Stimulated activated naive B cell treated with anti-CD40 and anti-IgM and Interleukin-4, amounts not matched to agents 10 μg/mL and 1 μg/mL and 100 μg/mL, for 72 hours (primary cell): ENCODE results near the gene TCF12.

Experiments used
- ATAC-seq, 2 donors: fragments of 150-1000 bp; cut with Tn5 transposase; replicated peaks; 2 replicates each; pipeline ENCODE4 v1.10.0; 2021; ENCODE audit warnings: moderate library complexity in 1 of 2
- DNase-seq: peaks from one replicate; pipeline ENCODE4 v3.0.0; 2021
- H3K27ac Mint-ChIP-seq: one replicate; pipeline ENCODE4 v1.8.0; 2022; ENCODE audit warnings: mild to moderate bottlenecking, mixed read lengths
- H3K27me3 Mint-ChIP-seq, 2 donors: one replicate each; pipeline ENCODE4 v1.8.0; 2022; ENCODE audit warnings: mixed read lengths in 2 of 2
- H3K36me3 Mint-ChIP-seq, 2 donors: one replicate each; pipeline ENCODE4 v1.8.0; 2022; ENCODE audit warnings: mixed read lengths in 2 of 2, mild to moderate bottlenecking in 1 of 2
- H3K4me1 Mint-ChIP-seq, 2 donors: one replicate each; pipeline ENCODE4 v1.8.0; 2022; ENCODE audit warnings: mixed read lengths in 2 of 2, mild to moderate bottlenecking in 1 of 2
- H3K4me3 Mint-ChIP-seq, 2 donors: one replicate each; pipeline ENCODE4 v1.8.0; 2022; ENCODE audit warnings: mild to moderate bottlenecking in 2 of 2, mixed read lengths in 2 of 2, moderate library complexity in 1 of 2
- H3K9me3 Mint-ChIP-seq, 2 donors: one replicate each; pipeline ENCODE4 v1.8.0; 2022; ENCODE audit warnings: mixed read lengths in 2 of 2, mild to moderate bottlenecking in 1 of 2

TCF12 gene

DNA sequence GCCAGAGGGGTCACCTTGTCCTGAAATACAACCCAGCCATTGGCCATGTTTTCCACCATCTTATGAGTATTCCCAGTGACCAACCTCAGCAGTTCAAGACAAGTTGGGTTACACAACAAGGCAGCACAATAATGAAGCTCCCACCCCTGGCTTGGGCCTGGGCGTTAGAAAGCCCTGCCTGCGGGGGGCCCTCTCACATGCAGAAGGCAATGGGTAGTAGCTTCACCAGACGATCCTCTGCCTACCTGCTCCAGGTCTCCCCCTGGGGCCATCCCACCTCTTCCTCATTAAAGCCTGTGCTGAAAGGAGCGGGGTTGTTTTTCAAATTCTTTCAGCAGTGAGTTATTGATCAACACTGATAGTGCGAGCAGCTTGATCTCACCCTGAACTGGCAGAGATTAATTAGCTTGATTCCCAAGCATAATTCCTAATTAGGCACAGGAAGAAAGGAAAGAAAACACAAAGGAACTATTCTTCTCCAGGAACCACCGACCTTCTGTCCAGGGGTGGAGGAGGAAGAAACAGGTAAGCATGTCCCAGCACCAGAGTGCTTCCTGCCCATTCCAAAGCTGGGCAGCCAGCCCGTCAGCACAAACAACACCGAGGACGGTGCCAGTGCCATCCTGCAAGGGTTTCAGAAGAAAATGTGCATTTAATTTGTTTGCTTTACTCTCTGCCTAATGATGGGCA, 378.2 kb downstream of the TCF12 start:
- H3K4me1 Mint-ChIP-seq, result peaks cover 44 to 72% of the 10 kb centered on the region in 2 donors
- H3K27me3 Mint-ChIP-seq, result no peaks in the 10 kb centered on the region
- no peak for DNase-seq
- no peak for ATAC-seq
- H3K4me3 Mint-ChIP-seq, result no peak overlapping the region
- H3K9me3 Mint-ChIP-seq, result peaks cover 0 to 2% of the 10 kb centered on the region in 2 donors
- peak overlapping the region; percentile 87 for H3K27ac Mint-ChIP-seq
- H3K36me3 Mint-ChIP-seq, result peaks cover 25 to 29% of the 10 kb centered on the region in 2 donors

DNA sequence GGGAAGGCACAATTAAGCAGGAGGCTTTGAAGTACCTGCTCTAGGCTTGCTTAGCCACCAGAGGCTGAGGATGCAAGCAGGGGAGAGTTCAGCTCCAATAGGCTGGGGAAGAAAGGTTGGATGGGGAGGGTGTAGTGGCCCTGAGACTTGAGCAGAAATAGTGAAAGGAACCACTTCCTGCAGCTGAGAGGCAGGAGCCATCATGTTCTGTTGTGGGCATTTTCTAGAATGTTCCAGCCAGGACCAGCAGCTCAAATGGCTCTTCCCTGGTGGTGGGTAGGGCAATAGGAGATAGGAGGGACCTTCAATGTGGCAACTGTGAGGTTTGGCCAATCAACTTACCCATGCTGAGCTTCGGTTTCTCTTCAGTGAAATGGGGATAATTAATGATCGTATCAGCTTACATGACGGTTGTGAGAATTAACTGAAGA, 378.7 kb downstream of the TCF12 start:
- H3K4me1 Mint-ChIP-seq, result peaks cover 39 to 68% of the 10 kb centered on the region in 2 donors
- H3K27ac Mint-ChIP-seq, result peak overlapping the region; percentile 87
- DNase-seq, result no peak
- no peak overlapping the region for H3K4me3 Mint-ChIP-seq
- H3K36me3 Mint-ChIP-seq, result peaks cover 22 to 25% of the 10 kb centered on the region in 2 donors
- H3K27me3 Mint-ChIP-seq, result no peaks in the 10 kb centered on the region
- ATAC-seq, result no peak
- peaks cover 0 to 2% of the 10 kb centered on the region in 2 donors for H3K9me3 Mint-ChIP-seq

DNA sequence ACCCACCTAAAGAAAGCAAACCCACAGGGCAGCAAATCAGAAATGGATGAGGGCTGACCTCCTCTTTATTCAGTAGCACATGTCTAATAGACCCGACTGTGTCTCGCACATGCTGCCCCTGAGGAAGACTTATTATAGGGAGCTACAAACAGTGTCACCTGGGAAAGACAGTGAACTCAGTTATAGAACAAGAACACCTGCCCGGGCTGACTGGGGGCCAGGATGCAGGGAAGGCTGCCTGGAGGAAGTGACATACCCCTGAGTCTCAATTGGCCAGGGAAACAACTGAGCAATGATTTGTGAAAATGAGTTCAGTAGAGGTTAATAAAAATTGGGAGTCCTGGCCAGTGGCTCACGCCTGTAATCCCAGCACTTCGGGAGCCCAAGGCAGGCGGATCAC, 379.2 kb downstream of the TCF12 start:
- Mint-ChIP-seq H3K9me3 (peaks cover 0 to 2% of the 10 kb centered on the region in 2 donors), H3K27me3 (no peaks in the 10 kb centered on the region), H3K36me3 (peaks cover 26 to 29% of the 10 kb centered on the region in 2 donors), H3K4me1 (peaks cover 41 to 72% of the 10 kb centered on the region in 2 donors), H3K4me3 (no peak overlapping the region), H3K27ac (peak overlapping the region; percentile 87)
- ATAC-seq (no peak), DNase-seq (no peak)

DNA sequence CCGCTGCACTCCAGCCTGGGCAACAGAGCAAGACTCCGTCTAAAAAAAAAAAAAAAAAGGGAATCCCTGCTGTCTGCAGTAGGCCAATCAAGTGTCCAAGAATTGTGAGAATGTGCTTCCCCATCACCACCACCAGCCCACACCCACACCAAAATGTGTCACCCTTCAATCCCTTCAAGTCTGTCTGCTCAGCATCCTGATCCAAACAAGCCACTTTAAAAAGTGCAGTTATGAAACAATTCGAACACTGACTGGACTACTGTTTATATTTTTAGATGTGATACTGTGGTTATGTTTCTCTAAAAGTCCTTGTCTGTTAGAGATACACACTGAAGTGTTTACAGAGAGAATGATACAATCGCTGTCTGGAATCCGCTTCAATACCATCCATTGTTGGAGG, 379.8 kb downstream of the TCF12 start:
- no peak for DNase-seq
- Mint-ChIP-seq H3K9me3 (no peaks in the 10 kb centered on the region), H3K27ac (peak overlapping the region; percentile 87), H3K36me3 (peaks cover 28 to 31% of the 10 kb centered on the region in 2 donors), H3K4me1 (peaks cover 46 to 78% of the 10 kb centered on the region in 2 donors), H3K4me3 (peak overlapping the region in 1 of 2 donors; percentile 5), H3K27me3 (no peaks in the 10 kb centered on the region)
- ATAC-seq, result peak in 1 of 2 donors; percentile 24

DNA sequence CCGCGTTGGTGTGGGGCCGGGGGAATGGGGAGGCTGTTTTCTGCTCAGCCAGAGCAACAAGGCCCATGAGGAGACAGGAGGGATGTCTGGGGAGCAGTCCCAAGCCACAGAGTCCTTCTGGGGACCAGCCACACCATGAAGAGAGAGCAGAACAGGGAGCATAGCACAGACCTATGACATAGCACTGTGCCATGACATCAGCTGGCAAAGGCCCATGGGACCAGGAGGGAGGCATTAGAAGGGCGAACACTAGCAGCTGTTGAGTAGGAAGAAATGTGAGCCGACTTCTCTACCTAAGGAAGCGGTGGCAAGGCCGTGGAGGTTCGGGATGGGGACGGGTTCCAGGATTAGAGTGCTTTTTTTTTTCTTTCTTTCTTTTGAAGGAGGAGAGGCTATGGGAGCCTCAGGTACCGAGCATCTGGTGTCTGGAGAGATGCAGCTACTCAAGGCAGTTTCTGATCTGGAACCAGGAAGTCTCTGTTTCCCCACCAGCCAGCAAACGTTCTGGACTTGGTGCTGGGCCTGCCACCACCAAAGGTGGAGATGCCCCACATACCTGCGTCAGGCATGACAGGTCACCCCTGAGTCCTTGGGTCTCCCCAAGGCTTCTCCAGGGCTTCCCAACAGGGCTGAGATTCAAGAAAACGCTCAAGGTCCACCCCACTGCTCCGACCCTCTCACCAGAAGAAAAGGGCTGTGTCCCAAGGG, 380.6 kb downstream of the TCF12 start:
- ATAC-seq (peak; percentile 21 to 26), DNase-seq (peak; percentile 35)
- H3K4me3 Mint-ChIP-seq, result peak overlapping the region; percentile 90 to 92
- no peaks in the 10 kb centered on the region for H3K9me3 Mint-ChIP-seq
- H3K36me3 Mint-ChIP-seq, result peaks cover 29 to 38% of the 10 kb centered on the region in 2 donors
- H3K27me3 Mint-ChIP-seq, result no peaks in the 10 kb centered on the region
- H3K4me1 Mint-ChIP-seq, result peaks cover 53 to 83% of the 10 kb centered on the region in 2 donors
- H3K27ac Mint-ChIP-seq, result peak overlapping the region; percentile 87

DNA sequence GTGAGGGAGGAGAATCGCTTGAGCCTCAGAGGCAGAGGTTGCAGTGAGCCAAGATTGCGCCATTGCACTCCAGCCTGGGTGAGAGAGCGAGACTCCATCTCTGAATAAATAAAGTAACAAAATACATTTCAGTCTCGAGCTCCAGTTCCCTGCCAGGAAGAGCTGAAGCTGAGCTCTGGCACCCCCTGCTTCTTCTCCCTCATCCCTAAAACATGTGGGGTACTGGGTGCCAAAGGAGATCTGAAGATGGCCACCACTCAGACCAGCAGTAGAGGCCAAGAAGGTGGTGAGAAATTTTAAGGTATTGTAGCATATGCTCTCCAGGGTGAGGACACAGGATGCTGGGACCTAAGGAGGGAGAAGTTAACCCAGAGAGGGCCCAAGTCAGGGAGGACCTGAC, 382.9 kb downstream of the TCF12 start:
- ATAC-seq (no peak), DNase-seq (no peak)
- H3K27me3 Mint-ChIP-seq, result no peaks in the 10 kb centered on the region
- H3K4me1 Mint-ChIP-seq, result peaks cover 66 to 85% of the 10 kb centered on the region in 2 donors
- peaks cover 39 to 55% of the 10 kb centered on the region in 2 donors for H3K36me3 Mint-ChIP-seq
- peak overlapping the region; percentile 87 for H3K27ac Mint-ChIP-seq
- no peaks in the 10 kb centered on the region for H3K9me3 Mint-ChIP-seq
- H3K4me3 Mint-ChIP-seq, result peak overlapping the region; percentile 90 to 92

DNA sequence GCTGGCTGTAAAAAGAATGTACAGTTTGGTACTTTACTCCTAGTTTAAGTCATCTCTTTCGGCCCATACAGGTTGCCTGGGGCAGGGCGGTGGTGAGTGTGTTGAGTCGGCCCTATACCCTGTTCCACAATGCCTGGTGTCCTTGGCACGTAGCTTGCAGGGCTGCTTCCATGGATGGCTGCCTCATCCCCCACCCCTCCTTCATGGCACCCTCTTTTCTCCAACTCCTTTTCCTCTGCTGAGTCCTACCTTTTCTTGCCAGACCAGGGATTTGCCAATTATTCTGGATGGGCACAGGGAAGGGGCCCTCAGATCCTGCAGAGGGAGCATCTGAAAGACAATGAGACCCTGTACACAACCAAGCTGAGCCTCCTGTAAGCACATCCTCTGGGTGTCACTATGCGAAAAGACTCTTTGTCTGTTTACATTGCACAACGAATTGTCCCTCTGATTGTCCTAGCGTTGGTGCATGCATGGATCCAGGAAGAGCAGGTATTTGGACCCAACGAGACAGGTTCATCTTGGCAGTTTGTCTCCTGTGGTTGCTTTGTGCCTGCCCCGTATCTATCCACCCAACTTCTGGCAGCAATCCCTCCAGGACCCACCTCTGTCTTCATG, 384.3 kb downstream of the TCF12 start:
- Mint-ChIP-seq H3K27ac (peak overlapping the region; percentile 93), H3K9me3 (no peaks in the 10 kb centered on the region), H3K36me3 (peaks cover 33 to 48% of the 10 kb centered on the region in 2 donors), H3K27me3 (no peaks in the 10 kb centered on the region), H3K4me1 (peaks cover 58 to 81% of the 10 kb centered on the region in 2 donors), H3K4me3 (peak overlapping the region; percentile 90 to 92)
- DNase-seq (no peak), ATAC-seq (no peak)

DNA sequence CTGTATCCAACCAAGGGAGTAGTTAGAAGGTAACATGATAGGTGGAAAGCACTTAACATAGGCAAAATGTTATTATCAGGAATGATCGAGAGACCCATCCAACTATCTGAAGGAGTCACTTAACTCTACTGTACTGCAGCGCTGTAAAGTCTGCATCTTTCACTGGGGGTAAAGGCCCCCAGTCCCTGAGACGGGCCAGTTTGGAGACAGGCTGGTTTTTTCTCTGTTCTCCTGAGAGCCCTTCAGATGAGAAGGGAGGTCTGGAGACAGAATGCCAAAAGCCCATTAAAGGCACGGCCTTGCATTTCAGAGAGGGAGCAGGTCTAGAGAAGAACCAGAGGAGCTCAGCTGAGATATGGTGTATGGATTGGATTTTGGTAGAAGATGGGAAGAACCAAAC, 386.6 kb downstream of the TCF12 start:
- DNase-seq (no peak), ATAC-seq (no peak)
- Mint-ChIP-seq H3K27ac (peak overlapping the region; percentile 68), H3K9me3 (no peaks in the 10 kb centered on the region), H3K36me3 (peaks cover 50 to 66% of the 10 kb centered on the region in 2 donors), H3K27me3 (no peaks in the 10 kb centered on the region), H3K4me1 (peaks cover 49 to 81% of the 10 kb centered on the region in 2 donors), H3K4me3 (peak overlapping the region; percentile 70 to 90)

DNA sequence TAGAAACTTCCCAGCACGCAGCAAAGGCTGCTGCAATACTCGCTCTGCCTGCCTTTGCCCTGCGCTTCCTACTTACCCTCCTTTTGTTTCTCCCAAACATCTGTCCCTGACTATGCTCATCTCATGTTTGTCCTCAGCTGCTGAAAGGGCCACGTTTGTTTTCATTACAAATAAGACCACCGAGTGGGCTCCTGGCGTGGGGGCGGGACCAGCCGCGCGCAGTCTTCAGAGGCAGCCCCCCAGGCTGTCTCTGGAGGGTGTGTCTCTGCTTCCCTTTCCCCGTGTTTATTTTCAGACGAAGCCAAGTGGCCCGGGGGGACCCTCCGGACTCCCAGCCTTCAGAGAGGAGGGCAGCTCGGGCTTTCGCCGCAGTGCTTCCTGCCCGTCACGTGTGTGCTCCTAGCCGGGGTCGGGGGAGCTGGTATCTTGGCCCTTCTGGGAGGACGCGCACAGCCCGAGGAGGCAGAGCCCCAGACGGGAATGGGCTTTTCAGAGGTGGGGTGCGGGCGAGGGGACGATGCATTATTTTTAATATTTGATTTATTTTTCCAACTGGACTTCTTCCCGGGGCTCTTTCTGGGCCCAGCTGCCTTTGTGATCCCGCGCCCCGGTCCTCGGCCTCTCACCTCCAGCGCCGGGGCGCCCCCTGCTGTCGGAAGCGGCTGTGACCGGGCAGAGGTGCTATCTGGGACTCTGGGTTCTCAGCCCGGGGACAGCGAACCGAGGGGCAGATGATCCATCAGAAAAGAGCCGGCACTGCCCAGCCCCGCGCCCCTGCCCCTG, 387.9 kb downstream of the TCF12 start:
- H3K9me3 Mint-ChIP-seq, result no peaks in the 10 kb centered on the region
- H3K27me3 Mint-ChIP-seq, result no peaks in the 10 kb centered on the region
- H3K4me3 Mint-ChIP-seq, result peak overlapping the region; percentile 88 to 91
- peaks cover 51 to 69% of the 10 kb centered on the region in 2 donors for H3K36me3 Mint-ChIP-seq
- DNase-seq (peak; percentile 75), ATAC-seq (peak; percentile 81 to 90)
- peaks cover 53 to 87% of the 10 kb centered on the region in 2 donors for H3K4me1 Mint-ChIP-seq
- peak overlapping the region; percentile 91 for H3K27ac Mint-ChIP-seq

DNA sequence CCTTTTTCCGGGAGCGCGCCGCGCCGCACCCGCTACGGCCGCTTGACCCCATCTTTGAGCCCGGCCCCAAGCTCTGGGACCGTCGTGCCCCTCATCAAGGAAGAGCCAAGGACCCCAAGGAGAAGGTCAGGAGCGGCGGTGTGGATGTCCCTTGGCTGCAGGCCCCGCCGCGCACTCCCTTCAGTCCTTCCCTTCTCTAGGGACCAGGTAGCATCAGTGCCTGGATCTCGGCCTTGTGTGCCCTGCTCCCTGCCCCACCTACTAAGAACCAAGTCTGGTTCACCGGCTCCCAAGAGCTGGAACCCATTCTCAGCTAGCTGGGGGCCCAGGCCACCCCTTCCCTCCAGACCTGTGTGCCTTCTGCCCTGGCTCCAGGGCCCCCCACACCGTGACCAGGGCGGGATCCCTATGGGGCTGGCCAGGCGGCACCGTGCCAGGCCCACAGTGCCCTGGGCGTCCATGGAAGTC, 388.5 kb downstream of the TCF12 start:
- Mint-ChIP-seq H3K36me3 (peaks cover 51 to 71% of the 10 kb centered on the region in 2 donors), H3K27me3 (no peaks in the 10 kb centered on the region), H3K9me3 (no peaks in the 10 kb centered on the region), H3K4me1 (peaks cover 55 to 89% of the 10 kb centered on the region in 2 donors), H3K27ac (peak overlapping the region; percentile 91), H3K4me3 (peak overlapping the region; percentile 88 to 91)
- DNase-seq (no peak), ATAC-seq (peak in 1 of 2 donors; percentile 2)

DNA sequence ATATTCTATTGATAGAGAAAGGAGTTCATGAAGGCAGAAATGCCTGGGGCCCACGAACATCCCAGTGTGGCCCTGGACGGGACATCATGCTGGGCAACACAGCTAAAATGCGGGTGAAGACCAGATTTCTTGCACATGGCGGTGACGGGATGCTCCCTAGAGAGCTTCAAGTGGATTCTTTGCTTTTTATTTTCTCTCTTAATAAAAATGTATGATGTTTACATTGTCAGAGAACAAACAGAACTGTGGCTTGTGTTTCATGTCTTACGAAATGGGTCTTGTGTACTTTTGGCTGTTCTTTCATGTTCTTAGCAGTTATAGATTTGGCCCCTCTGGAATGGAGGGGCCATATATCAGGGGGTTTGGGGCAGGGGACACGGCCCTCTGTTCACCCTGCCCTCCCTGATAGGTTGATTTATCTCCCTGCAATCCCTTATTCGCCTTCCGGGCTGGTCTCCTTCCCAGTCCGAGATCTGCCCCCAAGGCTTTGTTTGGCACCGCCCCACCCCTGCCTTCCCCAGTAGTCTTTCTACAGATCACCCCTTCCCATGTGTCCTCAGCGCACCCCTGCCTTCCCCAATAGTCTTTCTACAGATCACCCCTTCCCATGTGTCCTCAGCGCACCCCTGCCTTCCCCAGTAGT, 389.2 kb downstream of the TCF12 start:
- no peak for DNase-seq

DNA sequence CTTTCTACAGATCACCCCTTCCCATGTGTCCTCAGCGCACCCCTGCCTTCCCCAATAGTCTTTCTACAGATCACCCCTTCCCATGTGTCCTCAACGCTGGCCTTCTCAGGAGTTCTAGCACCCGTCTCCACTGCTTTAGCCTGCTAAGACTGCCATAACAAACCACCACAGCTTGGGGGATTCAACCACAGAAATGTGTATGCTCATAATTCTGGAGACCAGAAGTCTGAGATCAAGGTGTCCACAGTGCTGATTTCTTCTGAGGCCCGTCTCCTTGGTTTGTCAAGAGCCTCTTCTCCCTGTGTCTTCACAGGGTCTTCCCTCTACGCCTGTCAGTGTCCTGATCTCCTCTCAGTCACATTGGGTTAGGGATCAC, 389.7 kb downstream of the TCF12 start:
- Mint-ChIP-seq H3K27ac (peak overlapping the region; percentile 89), H3K4me1 (peaks cover 51 to 77% of the 10 kb centered on the region in 2 donors), H3K9me3 (no peaks in the 10 kb centered on the region), H3K27me3 (no peaks in the 10 kb centered on the region), H3K36me3 (peaks cover 41 to 59% of the 10 kb centered on the region in 2 donors), H3K4me3 (no peak overlapping the region)
- ATAC-seq (no peak), DNase-seq (no peak)

More for the DNA sequence above, 389.2 kb downstream of the TCF12 start:
- Mint-ChIP-seq H3K4me3 (no peak overlapping the region), H3K27ac (peak overlapping the region; percentile 59), H3K36me3 (peaks cover 46 to 64% of the 10 kb centered on the region in 2 donors), H3K4me1 (peaks cover 53 to 82% of the 10 kb centered on the region in 2 donors), H3K27me3 (no peaks in the 10 kb centered on the region), H3K9me3 (no peaks in the 10 kb centered on the region)
- no peak for ATAC-seq
